GM12878 (cell line): ENCODE data around the gene LGMN. TPM values are rescaled to one million over a fixed set of nuclear protein-coding genes. Genes with fewer than 3 reads are reported as not detected.
"Not testable (repeated sequence)": the region's sequence is repeated elsewhere in the genome, so short reads cannot be mapped to it uniquely, and the experiment has no call there.

Experiments
- ATAC-seq: fragments of 200-7000 bp; cut with Tn5 transposase; 3 replicates; pipeline ENCODE4 v1.9.1; 2020; ENCODE audit warnings: mild to moderate bottlenecking, moderate library complexity
- BruUV-seq: library from RNA; stranded (reverse); fragments of 400-500 nt; replicated peaks from 2 replicates; lab custom pipeline; 2021; lab: Mats Ljungman, UMichigan
- CTCF ChIA-PET: fragments of 300-600 bp; sonication (Branson Sonifier 250); formaldehyde crosslinking; extraction: SDS; loops from one replicate; lab custom pipeline; 2021; ENCODE audit warnings: inconsistent platforms; lab: Yijun Ruan, JAX
- POLR2A ChIA-PET: fragments of 350-600 bp; formaldehyde crosslinking; extraction: SDS; loops from one replicate; lab custom pipeline; 2021; ENCODE audit warnings: inconsistent platforms; lab: Charles Lee
- RAD21 ChIA-PET: fragments of 300-600 bp; sonication (Branson Sonifier 250); formaldehyde crosslinking; loops from one replicate; lab custom pipeline; 2023; ENCODE audit warnings: antibody characterized with exemption; ENCODE audit not compliant: unreplicated experiment; lab: Charles Lee
- SMC1A ChIA-PET: fragments of 300-600 bp; sonication (Branson Sonifier 250); formaldehyde crosslinking; loops from one replicate; lab custom pipeline; 2023; ENCODE audit not compliant: unreplicated experiment, uncharacterized antibody; lab: Charles Lee
- DNase-seq: peaks from one replicate; pipeline ENCODE4 v3.0.0-alpha.2; 2011; ENCODE audit warnings: low read depth, low spot score
- FAIRE-seq: peaks from 3 replicates; lab custom pipeline; 2011; peaks lifted over from hg19 to GRCh38; lab: Jason Lieb, UNC
- H2AFZ ChIP-seq: 2 replicates; pipeline ENCODE4 v1.6.0; 2011; ENCODE audit warnings: low read depth, low read length, control low read depth; ENCODE audit not compliant: control insufficient read depth
- H3K27ac ChIP-seq: 2 replicates; pipeline ENCODE4 v1.5.1; 2011; ENCODE audit warnings: control low read depth; ENCODE audit not compliant: control insufficient read depth, insufficient read depth
- H3K27me3 ChIP-seq, 2 experiments: replicated peaks in 1 of 2; 2 replicates each; pipeline versions ENCODE4 v1.6.0 to v1.6.1; 2011; ENCODE audit warnings: low read length in 1 of 2; ENCODE audit not compliant: control insufficient read depth in 2 of 2, insufficient read depth in 2 of 2
- H3K36me3 ChIP-seq, 2 experiments: 2 replicates each; pipeline ENCODE4 v1.5.1; 2011; ENCODE audit warnings: low read length in 1 of 2; ENCODE audit not compliant: control insufficient read depth in 2 of 2, insufficient read depth in 2 of 2
- H3K4me1 ChIP-seq: 2 replicates; pipeline ENCODE4 v1.6.1; 2011; ENCODE audit warnings: mild to moderate bottlenecking, low read length, moderate library complexity, mixed read lengths; ENCODE audit not compliant: control insufficient read depth, insufficient read depth
- H3K4me2 ChIP-seq: 2 replicates; pipeline ENCODE4 v1.6.0; 2011; ENCODE audit warnings: control low read depth; ENCODE audit not compliant: control insufficient read depth, insufficient read depth
- H3K4me3 ChIP-seq: fragments of 200-600 bp; sonication (generic); 2 replicates; pipeline ENCODE4 v1.5.1; 2016
- H3K79me2 ChIP-seq: 2 replicates; pipeline ENCODE4 v1.6.0; 2011; ENCODE audit warnings: low read length; ENCODE audit not compliant: control insufficient read depth, insufficient read depth
- H3K9ac ChIP-seq: 2 replicates; pipeline ENCODE4 v1.8.0; 2011; ENCODE audit warnings: low read length, control low read depth, mixed read lengths; ENCODE audit not compliant: control insufficient read depth, insufficient read depth
- H3K9me3 ChIP-seq: replicated peaks from 3 replicates; pipeline ENCODE4 v1.5.1; 2011; ENCODE audit warnings: mild to moderate bottlenecking, low read length; ENCODE audit not compliant: control insufficient read depth, insufficient read depth
- H4K20me1 ChIP-seq: 2 replicates; pipeline ENCODE4 v1.6.0; 2011; ENCODE audit not compliant: control insufficient read depth, insufficient read depth
- BCL11A ChIP-seq: IDR thresholded peaks from 2 replicates; pipeline ENCODE4 v1.6.1; 2011; ENCODE audit warnings: low read depth, low read length
- CREB1 ChIP-seq: IDR thresholded peaks from 2 replicates; pipeline ENCODE4 v1.6.1; 2012; ENCODE audit warnings: low read depth, mild to moderate bottlenecking, inconsistent platforms
- EP300 ChIP-seq, 2 experiments: fragments of 150-350 bp in 1 of 2; IDR thresholded peaks; 2 replicates each; pipeline ENCODE4 v1.6.1; 2011 to 2012; ENCODE audit warnings: low read depth in 2 of 2, low read length in 2 of 2, borderline replicate concordance in 1 of 2, improper control_type of control experiment in 1 of 2, inconsistent platforms in 1 of 2; ENCODE audit not compliant: control insufficient read depth in 1 of 2
- IKZF2 ChIP-seq, 2 experiments: fragments of 450-650 bp; IDR thresholded peaks; 2 replicates each; pipeline ENCODE4 v1.6.1; 2017; ENCODE audit warnings: mild to moderate bottlenecking in 2 of 2, moderate library complexity in 2 of 2
- IRF4 ChIP-seq: IDR thresholded peaks from 2 replicates; pipeline ENCODE4 v1.6.1; 2011; ENCODE audit warnings: low read depth, low read length
- MEF2B ChIP-seq: fragments of 450-650 bp; IDR thresholded peaks from 2 replicates; pipeline ENCODE4 v1.6.1; 2018; ENCODE audit warnings: mild to moderate bottlenecking, moderate library complexity; ENCODE audit not compliant: partially characterized antibody, poor library complexity, severe bottlenecking
- PAX5 ChIP-seq: IDR thresholded peaks from 2 replicates; pipeline ENCODE4 v1.6.1; 2011; ENCODE audit warnings: low read depth, low read length, borderline replicate concordance
- PML ChIP-seq: IDR thresholded peaks from 2 replicates; pipeline ENCODE4 v1.6.1; 2012; ENCODE audit warnings: low read length, inconsistent platforms
- RAD51 ChIP-seq: fragments of 450-650 bp; IDR thresholded peaks from 2 replicates; pipeline ENCODE4 v1.6.1; 2016; ENCODE audit warnings: moderate library complexity, mild to moderate bottlenecking, inconsistent platforms
- RUNX3 ChIP-seq: IDR thresholded peaks from 2 replicates; pipeline ENCODE4 v1.6.1; 2012; ENCODE audit warnings: low read length, inconsistent platforms
- ZBED1 ChIP-seq: IDR thresholded peaks from 2 replicates; pipeline ENCODE4 v1.6.1; 2016; ENCODE audit warnings: borderline replicate concordance
- WGBS: methylation state at CpG from one replicate; pipeline ENCODE4 v1.1.6; 2016; ENCODE audit warnings: low lambda C conversion rate; ENCODE audit not compliant: insufficient replicate concordance, insufficient coverage; ENCODE audit errors: missing lambda C conversion rate; 5-methylcytosine and 5-hydroxymethylcytosine counted together
- in situ Hi-C: fragments of 300-500 bp; cut with MboI; formaldehyde crosslinking; loops from 9 replicates; pipeline ENCODE4 v1.14.3; 2018; ENCODE audit warnings: mixed read lengths
- intact Hi-C: fragments of 100-400 bp; cut with micrococcal nuclease; formaldehyde crosslinking; loops from one replicate; pipeline ENCODE4 v1.14.2; 2022; ENCODE audit not compliant: unreplicated experiment
- polyA plus RNA-seq, 11 experiments: library from polyadenylated mRNA; depleted of rRNA in 4 of 11; unstranded in 6 of 11; stranded (reverse) in 5 of 11; fragments of >200 nt; fragmentation: Nextera tagmentation in 4 of 11; fragmentation: Illumina TruSeq in 1 of 11; extraction: Ambion mirVana in 4 of 11; extraction: Trizol in 1 of 11; gene quantifications; 1 replicate in 1 of 11; 2 replicates in 10 of 11; pipeline versions ENCODE4 v1.2.1 to v1.2.3, GENCODE V29; 2011 to 2016; ENCODE audit warnings: inconsistent platforms in 2 of 11, missing spikeins in 2 of 11, low read depth in 1 of 11
- total RNA-seq, 4 experiments: library from RNA; depleted of rRNA in 3 of 4; stranded (reverse); fragments of >200 nt in 3 of 4; fragmentation: Illumina TruSeq in 1 of 4; extraction: Trizol in 1 of 4; gene quantifications; 2 replicates each; pipeline versions ENCODE4 v1.2.1 to v1.2.3, GENCODE V29; 2013 to 2021
- TF ChIP-seq, protein P1 (sequence below): fragments of 450-650 bp; IDR thresholded peaks from 2 replicates; pipeline ENCODE4 v1.6.1; 2017; ENCODE audit warnings: mild to moderate bottlenecking, low read depth, inconsistent platforms; ENCODE audit not compliant: poor library complexity, severe bottlenecking
- TF ChIP-seq, protein P2 (sequence below): IDR thresholded peaks from 2 replicates; pipeline ENCODE4 v1.6.1; 2011; ENCODE audit warnings: borderline replicate concordance, low read depth, mild to moderate bottlenecking, moderate library complexity, low read length; ENCODE audit not compliant: insufficient read depth, poor library complexity, severe bottlenecking
- TF ChIP-seq, protein P3 (sequence below): IDR thresholded peaks from 2 replicates; pipeline ENCODE4 v1.6.1; 2012; ENCODE audit warnings: improper control_type of control experiment, low read depth, low read length; ENCODE audit not compliant: insufficient replicate concordance

Gene LGMN
- total and polyA plus RNA-seq, 10 of the 15 experiments (the other 5 are each of a cell fraction or from before 2014, with no cell fraction given): 0.71 to 192 (median 3.9) TPM

DNA sequence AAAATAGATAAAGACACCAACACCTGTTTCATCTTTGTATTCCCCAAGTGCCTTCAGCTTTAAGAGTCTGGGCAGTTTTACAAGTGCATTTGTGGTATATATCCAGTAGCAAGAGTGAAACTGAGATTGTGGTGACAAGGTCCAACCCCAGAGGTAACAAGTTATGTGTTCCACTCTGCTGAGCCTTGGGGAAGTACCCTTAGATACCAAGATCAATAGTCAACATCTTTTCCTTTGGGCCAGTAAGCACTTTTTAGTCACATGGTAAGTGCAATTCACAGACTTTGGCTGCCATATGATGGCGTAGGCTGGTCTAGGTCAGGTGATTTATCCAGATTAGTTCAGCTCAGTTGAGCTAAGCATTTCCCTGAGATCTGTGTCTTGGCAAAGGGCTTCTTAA, 19.8 kb upstream of the LGMN start:
- H3K79me2 ChIP-seq, H3K4me3 ChIP-seq, H3K9ac ChIP-seq, H3K27ac ChIP-seq, H3K27me3 ChIP-seq, H4K20me1 ChIP-seq, BruUV-seq, H3K36me3 ChIP-seq, H3K9me3 ChIP-seq, H3K4me2 ChIP-seq: not testable (repeated sequence)
- SMC1A ChIA-PET: interaction anchor here (0.7 to 7.5 kb wide), 10 partner anchors 7 to 64 kb away, joined by 3 to 67 read pairs (median 4); partner anchors contain the start of gene LGMN
- 0 out of 2 replicates have a peak overlapping the region, but pooled peaks have one; percentile 5 for H2AFZ ChIP-seq
- intact Hi-C loops: loop anchor here (2.0 kb wide), 1 partner anchor 37 kb away; no protein-coding TSS in a partner anchor
- peaks cover 30% of the 10 kb centered on the region for H3K4me1 ChIP-seq
- CTCF ChIA-PET: interaction anchor here (0.6 to 2.1 kb wide), 3 partner anchors 12 to 54 kb away, joined by 3 to 8 read pairs (median 5); no protein-coding TSS in a partner anchor
- POLR2A ChIA-PET: interaction anchor here (0.6 to 2.5 kb wide), 8 partner anchors 9 to 213 kb away, joined by 3 to 9 read pairs (median 6); partner anchors contain the start of gene LGMN
- ATAC-seq (peak; percentile 96), DNase-seq (peak; percentile 92), FAIRE-seq (peak; percentile 100)
- in situ Hi-C loops: loop anchor here (25.0 kb wide), 2 partner anchors 1194 to 1406 kb away; no protein-coding TSS in a partner anchor
- 8% methylated on average over 1 of the region's 1 CpG for WGBS
- RAD21 ChIA-PET: interaction anchor here (0.6 to 3.3 kb wide), 7 partner anchors 9 to 116 kb away, joined by 3 to 21 read pairs (median 6); partner anchors contain the start of gene LGMN
- TF ChIP-seq IRF4: peak; percentile 65; the same call in 1 of the 2 replicates
- TF ChIP-seq, protein P1, sequence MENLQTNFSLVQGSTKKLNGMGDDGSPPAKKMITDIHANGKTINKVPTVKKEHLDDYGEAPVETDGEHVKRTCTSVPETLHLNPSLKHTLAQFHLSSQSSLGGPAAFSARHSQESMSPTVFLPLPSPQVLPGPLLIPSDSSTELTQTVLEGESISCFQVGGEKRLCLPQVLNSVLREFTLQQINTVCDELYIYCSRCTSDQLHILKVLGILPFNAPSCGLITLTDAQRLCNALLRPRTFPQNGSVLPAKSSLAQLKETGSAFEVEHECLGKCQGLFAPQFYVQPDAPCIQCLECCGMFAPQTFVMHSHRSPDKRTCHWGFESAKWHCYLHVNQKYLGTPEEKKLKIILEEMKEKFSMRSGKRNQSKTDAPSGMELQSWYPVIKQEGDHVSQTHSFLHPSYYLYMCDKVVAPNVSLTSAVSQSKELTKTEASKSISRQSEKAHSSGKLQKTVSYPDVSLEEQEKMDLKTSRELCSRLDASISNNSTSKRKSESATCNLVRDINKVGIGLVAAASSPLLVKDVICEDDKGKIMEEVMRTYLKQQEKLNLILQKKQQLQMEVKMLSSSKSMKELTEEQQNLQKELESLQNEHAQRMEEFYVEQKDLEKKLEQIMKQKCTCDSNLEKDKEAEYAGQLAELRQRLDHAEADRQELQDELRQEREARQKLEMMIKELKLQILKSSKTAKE: peak; percentile 87
- peak; percentile 98 for TF ChIP-seq RUNX3
- TF ChIP-seq MEF2B: peak; percentile 70
- TF ChIP-seq, protein P2, sequence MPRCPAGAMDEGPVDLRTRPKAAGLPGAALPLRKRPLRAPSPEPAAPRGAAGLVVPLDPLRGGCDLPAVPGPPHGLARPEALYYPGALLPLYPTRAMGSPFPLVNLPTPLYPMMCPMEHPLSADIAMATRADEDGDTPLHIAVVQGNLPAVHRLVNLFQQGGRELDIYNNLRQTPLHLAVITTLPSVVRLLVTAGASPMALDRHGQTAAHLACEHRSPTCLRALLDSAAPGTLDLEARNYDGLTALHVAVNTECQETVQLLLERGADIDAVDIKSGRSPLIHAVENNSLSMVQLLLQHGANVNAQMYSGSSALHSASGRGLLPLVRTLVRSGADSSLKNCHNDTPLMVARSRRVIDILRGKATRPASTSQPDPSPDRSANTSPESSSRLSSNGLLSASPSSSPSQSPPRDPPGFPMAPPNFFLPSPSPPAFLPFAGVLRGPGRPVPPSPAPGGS: peak; percentile 76
- TF ChIP-seq ZBED1: peak; percentile 85; the same call in 1 of the 2 replicates
- peak; percentile 40; the same call in 1 of the 2 replicates for TF ChIP-seq PML
- TF ChIP-seq, protein P3, sequence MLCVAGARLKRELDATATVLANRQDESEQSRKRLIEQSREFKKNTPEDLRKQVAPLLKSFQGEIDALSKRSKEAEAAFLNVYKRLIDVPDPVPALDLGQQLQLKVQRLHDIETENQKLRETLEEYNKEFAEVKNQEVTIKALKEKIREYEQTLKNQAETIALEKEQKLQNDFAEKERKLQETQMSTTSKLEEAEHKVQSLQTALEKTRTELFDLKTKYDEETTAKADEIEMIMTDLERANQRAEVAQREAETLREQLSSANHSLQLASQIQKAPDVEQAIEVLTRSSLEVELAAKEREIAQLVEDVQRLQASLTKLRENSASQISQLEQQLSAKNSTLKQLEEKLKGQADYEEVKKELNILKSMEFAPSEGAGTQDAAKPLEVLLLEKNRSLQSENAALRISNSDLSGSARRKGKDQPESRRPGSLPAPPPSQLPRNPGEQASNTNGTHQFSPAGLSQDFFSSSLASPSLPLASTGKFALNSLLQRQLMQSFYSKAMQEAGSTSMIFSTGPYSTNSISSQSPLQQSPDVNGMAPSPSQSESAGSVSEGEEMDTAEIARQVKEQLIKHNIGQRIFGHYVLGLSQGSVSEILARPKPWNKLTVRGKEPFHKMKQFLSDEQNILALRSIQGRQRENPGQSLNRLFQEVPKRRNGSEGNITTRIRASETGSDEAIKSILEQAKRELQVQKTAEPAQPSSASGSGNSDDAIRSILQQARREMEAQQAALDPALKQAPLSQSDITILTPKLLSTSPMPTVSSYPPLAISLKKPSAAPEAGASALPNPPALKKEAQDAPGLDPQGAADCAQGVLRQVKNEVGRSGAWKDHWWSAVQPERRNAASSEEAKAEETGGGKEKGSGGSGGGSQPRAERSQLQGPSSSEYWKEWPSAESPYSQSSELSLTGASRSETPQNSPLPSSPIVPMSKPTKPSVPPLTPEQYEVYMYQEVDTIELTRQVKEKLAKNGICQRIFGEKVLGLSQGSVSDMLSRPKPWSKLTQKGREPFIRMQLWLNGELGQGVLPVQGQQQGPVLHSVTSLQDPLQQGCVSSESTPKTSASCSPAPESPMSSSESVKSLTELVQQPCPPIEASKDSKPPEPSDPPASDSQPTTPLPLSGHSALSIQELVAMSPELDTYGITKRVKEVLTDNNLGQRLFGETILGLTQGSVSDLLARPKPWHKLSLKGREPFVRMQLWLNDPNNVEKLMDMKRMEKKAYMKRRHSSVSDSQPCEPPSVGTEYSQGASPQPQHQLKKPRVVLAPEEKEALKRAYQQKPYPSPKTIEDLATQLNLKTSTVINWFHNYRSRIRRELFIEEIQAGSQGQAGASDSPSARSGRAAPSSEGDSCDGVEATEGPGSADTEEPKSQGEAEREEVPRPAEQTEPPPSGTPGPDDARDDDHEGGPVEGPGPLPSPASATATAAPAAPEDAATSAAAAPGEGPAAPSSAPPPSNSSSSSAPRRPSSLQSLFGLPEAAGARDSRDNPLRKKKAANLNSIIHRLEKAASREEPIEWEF: peak; percentile 64
- peak; percentile 60; the same call in 1 of the 2 replicates for TF ChIP-seq CREB1
- TF ChIP-seq RAD51: peak; percentile 93
- TF ChIP-seq EP300 (IDR thresholded peaks at IDR 0.05; ENCODE audit: borderline replicate concordance in 1 of 2, control insufficient read depth in 1 of 2, low read depth in 2 of 2, low read length in 2 of 2): peak; percentile 79 to 92; a peak in 3 of 4 replicates
- TF ChIP-seq IKZF2 (IDR thresholded peaks at IDR 0.05): peak; percentile 89 to 91
- peak; percentile 99 for TF ChIP-seq PAX5
- TF ChIP-seq BCL11A: peak; percentile 92
